HUDEP-2 (cell line): ENCODE results near the gene KRTAP5-6.
"Not testable (repeated sequence)": the region's sequence is repeated elsewhere in the genome, so short reads cannot be mapped to it uniquely, and the experiment has no call there.

Experiments
- DNase-seq, 76 experiments: peaks; one replicate each; lab custom pipeline; 2025; ENCODE audit not compliant: unreplicated experiment in 76 of 76; lab: John Stamatoyannopoulos, UW

KRTAP5-6 gene

DNA sequence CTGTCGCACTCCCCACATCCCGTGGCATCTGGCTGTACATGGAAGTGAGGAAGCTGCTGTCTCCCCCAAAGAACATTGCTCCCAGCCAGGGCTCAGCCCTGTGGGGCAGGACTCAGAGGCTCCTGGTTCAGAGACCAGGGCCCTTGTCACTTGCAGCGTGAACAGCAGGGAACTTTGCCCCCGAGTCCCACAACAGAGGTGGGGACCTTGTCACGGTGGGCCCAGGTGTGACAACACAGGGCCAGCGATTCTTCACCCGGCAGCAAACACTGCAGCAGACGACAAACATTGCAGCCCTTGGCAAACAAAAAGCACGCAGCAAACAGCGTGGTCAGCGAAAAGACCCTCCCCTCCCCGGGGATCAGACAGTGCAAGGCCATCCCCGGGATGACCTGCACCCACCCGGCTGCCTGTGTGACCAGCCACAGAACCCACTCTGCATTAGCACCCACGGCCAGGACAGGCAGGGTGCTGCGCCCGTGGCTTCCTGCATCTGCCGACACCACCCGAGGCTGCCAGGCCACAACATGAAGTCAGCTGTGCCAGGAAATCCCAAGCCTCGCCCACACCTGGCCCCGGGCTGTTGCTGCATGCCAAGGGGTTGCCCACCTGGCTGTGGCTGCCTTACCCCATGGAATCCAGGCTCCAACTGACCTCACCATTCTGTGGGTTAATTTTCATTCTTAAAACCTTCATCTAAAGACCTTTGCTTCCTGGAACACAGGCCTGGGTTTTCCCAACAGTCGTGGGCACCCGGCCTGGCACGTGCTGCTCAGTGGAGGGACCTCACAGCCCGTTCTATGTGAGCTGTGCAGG lies 35.3 kb upstream of the KRTAP5-6 start:
- not testable (repeated sequence) for DNase-seq

DNA sequence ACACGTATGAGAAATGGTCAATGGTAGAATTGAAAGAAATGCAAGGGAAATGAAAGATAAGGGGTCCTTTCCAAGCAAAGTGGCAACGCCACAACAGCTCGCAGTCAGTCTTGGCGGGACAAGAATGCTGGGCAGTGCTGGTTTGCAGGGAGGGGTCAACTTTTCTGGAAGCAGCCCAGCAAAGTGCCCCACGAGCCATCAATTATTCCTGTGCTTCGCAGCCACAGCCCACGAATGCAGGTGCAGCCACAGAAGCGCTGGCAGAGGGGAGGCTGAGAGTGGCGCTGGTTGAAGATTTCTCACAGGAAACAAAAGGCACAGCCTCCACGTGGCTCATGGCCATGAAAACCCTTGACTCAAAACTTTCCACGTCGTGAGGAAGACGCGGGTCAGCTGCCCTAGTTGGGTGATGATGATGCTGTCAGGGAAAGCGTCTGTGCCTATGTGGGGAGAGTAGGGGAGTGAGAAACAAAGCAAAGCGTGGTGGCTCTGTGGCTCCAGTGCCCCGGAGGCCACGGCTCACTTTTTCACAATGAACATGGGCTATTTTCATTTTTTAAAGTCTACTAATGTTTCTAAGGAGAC lies 34.2 kb upstream of the KRTAP5-6 start:
- DNase-seq = not testable (repeated sequence)

DNA sequence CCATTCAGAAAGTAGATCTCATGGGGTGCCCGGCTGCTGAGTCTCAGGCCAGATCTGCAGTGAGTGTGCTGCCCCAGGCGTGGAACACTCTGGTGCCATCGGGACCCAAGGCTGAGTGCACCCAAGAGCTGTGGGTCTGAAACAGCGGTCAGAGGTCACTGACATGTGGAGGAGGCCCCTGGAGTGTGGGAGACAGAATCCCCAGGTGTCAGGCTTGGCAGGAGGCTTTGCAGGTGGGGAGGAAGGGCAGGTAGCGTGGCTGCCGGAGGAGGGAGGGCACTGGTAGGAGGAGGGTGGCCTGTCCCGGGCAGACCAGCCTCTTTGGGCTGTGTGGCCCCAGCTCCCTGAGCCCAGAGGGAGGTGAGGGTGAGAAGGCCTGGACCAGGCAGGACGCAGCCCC lies 31.7 kb upstream of the KRTAP5-6 start:
- no peak for DNase-seq

DNA sequence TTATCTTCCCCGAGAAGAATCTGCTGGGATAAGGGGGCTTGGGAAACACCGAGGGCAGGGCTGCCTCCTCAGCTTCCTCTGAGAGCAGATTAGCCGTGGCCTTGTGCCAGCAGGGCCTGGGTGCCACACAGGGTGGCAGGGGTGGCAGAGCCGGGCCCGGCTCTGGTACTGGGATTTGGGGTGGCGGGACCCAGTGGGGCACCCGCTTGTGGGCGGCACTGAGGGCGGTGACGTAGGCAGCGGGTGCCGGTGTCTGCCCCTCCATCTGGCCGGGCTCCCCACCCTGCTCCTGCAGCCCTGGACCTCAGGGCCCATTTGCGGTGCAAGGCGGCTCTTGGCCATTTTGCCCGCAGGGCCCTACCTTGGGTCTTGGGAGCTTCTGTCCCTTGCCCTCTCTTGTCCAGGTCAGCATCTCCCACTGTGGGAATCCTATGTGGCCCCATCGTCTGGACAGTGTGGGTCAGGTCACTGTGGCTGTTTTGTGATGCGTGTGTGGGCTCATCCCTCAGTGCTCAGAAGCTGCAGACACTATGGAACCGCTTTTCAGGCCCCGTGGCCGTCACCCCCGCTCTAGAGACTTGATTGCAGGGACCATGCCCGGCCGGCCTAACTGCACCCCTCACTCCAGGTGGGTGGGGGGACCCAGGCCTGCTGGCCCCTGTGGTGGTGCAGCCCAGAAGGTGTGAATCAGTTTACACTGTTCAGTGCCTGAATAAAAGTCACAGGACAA lies 29.7 kb upstream of the KRTAP5-6 start:
- no peak for DNase-seq

DNA sequence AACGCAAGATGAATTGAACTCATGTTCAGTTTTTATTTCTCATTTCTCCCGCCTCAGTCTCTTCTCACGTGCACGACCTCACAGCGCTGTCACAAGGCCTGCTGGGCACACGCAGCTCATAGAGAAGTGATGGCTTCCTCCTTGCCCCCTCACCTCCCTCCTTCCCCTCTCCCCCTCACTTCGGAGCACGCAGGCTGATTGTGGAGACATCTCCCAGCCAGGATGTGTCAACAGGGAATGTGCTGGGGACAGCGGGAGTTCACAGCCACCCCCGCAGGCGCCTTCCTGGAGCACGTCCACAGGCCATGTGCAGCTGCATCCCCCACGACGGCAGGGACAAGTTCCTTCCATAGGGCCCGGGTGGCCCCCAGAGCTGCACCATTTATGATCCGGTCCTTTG lies 29.1 kb upstream of the KRTAP5-6 start:
- DNase-seq = no peak

DNA sequence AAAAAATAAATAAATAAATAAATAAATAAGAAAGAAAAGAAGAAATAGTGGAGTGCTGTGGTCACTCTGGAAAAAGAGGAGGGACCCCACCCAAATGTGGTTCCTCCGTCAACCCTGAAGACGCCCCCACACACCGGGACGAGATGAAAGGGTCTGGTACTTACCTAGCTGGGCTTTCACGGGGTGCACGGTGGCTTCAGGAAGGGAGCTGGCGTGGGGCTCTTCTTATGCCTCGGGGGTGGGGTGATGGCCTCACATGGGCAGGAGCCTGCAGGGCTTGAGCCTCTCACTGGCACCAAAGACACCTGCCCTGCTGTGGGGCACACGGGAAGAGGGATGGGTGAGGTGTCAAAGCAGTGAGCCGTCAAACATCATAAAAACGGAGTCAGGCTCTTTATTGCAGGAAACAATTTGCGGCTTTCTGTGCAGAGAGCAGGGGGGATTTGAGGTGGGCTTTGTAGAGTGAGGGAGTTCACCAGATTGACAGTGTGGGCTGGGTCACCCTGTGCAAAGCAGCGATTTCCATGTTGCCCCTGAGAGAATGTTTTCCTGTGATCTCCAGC lies 28.0 kb upstream of the KRTAP5-6 start:
- no peak for DNase-seq

DNA sequence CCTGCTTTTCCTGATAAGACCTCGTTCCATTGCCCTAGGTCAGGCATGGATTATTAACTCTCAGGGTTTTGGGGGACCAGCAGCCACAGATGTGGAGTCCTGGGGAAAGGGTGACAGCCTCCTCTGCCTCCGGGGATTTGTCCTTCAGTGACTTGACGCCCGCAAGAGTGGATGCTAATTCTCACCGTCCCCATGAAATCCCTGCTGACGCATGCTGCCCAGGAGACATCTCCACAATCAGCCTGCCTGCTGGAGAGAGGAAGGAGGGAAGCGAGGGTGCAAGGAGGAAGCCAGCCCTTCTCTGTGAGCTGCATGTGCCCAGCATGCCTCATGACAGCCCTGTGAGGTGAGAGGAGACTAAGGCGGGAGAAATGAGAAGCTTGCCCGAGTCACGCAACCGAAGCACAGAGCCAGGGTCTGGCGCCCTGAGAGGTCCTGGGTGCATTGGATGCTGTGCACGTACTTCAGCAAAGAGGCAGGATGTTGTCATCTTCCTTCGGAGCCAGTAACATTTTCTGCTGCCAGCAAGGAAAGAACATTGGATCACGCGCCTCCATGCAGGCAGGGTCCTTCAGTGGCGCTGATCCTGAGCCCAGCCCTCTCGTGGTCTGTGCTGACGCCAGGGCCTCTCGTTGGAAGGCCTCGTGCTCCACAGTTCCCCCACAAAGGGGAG lies 27.3 kb upstream of the KRTAP5-6 start:
- no peak for DNase-seq

DNA sequence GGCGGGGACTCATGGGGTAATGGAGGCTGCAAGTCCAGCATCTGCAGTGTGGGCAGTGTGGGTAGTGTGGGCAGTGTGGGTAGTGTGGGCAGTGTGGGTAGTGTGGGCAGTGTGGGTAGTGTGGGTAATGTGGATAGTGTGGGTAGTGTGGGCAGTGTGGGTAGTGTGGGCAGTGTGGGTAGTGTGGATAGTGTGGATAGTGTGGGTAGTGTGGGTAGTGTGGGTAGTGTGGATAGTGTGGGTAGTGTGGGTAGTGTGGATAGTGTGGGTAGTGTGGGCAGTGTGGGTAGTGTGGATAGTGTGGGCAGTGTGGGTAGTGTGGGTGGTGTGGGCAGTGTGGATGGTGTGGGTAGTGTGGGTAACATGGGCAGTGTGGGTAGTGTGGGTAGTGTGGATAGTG lies 26.5 kb upstream of the KRTAP5-6 start:
- DNase-seq = not testable (repeated sequence)

DNA sequence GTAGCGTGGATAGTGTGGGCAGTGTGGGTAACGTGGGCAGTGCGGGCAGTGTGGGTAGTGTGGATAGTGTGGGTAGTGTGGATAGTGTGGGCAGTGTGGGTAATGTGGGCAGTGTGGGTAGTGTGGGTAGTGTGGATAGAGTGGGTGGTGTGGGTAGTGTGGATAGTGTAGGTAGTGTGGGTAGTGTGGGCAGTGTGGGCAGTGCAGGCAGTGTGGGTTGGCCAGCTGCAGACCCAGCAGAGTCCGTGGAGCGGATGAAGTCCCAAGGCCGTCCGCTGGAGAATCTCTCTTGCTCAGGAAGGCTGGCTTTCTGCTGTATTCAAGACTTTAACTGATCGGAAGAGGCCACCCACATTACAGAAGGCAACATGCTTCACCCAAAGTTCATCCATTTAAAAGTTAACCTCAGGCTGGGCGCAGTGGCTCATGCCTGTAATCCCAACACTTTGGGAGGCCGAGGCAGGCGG lies 26.1 kb upstream of the KRTAP5-6 start:
- DNase-seq = no peak

DNA sequence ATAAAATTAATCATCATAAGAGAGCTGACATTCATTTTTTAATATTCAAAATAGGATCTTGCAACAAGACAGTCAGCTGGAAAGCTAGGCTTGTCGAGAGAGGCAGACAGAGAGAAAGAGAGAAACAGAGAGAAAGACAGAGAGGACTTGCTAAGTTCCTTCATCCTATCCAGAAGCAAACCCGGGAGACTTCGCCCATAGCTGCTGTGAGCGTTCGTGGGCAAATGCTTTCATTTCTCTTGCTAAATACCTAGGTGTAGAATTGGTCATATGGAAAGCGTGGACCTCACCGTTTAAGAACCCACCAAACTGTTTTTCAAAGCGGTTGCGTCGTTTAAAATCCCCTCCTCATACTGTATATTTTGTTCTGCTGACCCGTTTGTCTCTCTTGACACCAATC lies 25.3 kb upstream of the KRTAP5-6 start:
- no peak for DNase-seq

DNA sequence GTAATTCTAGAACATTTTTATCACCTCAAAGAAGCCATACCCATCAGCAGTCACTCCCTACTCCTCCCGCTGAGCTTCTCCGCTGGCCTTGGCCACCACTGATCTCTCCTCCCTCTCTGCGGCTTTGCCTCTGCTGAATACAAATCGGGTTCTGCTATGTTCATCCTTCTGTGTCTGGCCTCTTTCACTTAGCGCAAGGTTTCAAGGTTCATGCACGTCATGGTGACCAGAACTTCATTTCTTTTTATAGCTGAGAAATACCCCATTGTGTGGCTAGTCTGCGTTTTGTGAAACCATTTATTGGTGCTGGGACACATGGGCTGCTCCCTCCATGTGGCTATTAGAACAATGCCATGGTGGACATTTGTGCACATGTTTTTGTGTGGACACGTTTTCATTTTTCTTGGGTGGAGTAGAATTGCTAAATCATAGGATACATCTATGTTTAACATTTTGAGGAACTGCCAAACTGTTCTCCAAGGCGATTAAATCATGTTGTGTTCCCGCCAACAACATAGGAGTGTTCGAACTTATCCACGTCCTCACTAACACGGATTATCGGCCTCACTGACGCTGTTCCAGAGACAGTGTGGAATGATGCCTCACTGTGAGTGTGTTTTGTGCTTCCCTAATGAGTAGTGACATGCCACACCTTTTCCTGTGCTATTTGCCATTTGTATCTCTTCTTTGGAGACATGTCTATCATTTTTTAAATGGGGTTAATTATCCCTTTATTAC lies 24.2 kb upstream of the KRTAP5-6 start:
- no peak for DNase-seq

DNA sequence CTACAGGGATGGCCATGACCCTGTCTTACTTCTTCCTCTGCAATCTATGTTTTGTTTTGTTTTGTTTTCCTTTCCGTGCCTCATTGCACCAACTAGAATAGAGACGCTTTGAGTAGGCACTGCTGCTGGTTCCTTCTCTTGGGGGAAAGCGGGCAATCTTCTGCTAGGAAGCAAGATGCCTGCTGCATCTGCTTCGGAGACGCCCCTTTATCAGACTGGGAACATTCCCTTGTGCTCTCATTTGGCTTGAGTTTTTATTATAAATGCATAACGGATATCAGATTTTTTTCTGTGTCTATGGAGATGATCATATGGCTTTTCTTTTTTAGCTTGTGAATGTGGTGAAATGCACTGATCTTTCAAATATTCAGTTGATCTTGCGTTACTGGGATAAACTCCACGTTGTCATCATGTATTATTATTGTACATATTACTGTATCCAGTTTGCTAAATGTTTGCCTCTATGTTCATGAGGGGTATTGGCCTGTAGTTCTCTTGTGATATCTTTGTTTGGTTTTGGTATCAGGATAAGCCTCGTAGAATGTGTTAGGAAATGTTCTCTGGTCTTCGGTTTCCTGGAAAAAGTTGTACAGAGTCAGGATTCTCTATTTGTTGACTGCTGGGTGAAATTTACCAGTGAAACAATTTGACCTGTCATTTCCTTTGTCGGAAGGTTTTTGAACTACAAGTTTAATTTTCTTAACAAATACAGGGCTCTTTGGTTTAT lies 23.4 kb upstream of the KRTAP5-6 start:
- DNase-seq = no peak

DNA sequence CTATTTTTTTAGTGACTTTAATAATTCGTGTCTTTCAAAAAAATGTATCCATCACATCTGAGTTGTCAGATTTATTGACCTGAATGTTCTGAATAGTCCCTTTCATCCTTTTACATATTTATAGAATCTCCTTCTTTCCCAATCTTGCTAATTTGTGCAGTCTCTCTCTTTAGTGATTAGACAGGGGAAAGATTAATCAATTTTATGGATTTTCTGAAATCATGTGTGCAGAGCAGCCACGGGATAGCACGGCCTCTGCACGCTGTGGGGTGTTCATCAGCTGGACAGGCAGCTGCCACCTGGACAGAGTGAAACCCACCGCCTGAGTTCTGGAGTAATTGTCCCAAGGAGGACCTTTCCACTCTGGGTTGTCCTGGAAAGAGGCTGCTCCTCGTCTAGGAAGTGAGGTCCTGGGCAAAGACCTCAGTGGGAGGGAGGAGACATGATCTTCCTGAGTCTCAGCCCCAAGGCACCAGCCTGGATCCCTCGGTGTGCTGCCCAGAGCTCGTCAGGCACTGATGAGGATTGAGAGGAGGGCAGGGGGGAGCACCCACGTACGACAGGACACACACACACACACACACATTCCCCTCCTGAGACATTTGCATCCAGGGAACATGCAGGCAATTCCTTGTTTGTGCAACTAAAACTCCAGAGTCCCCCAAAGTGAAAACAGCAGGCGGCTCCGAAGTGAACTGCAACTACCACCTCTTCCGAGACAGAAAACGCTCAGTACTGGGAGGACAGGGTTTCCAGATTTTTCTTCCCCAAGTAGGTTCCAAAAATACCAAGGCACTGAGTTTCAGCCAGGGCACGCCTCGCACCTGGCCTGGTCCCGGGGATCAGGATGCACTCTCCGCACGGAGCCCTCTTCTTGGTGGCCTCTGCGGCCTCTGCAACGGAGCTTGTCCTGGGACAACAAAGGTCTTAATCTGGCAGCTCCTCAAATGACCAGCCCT lies 22.5 kb upstream of the KRTAP5-6 start:
- DNase-seq = no peak

DNA sequence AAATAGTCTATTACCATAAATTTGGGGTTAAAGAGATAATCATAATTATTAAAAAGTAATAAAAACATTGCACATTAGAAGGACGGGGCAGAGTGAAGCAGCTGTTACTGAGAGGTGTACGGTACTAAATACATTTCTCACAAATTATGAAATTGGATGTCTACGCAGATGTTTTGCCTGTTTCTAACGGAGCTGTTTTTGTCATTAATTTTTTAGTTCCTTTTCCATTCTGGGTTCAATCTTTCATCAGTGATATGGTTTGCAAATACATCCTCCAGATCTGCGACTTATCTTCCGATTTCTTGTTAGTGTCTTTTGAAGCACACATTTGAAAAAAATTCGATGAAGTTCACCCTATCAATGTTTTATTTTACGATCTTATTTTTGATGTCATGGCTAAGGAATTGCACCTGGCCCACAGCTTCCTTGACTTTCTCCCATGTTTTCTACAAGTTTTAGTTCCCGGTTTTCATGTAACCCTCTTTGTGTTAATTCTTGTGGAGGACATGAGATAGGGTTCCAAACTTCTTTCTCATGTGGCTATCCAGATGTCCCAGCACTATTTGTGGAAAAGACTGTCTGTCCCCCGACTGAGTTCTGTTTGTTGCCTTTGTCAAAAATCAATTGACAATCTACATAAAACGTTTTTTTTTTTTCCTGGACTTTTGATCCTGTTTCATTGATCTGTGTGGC lies 21.3 kb upstream of the KRTAP5-6 start:
- DNase-seq = no peak

DNA sequence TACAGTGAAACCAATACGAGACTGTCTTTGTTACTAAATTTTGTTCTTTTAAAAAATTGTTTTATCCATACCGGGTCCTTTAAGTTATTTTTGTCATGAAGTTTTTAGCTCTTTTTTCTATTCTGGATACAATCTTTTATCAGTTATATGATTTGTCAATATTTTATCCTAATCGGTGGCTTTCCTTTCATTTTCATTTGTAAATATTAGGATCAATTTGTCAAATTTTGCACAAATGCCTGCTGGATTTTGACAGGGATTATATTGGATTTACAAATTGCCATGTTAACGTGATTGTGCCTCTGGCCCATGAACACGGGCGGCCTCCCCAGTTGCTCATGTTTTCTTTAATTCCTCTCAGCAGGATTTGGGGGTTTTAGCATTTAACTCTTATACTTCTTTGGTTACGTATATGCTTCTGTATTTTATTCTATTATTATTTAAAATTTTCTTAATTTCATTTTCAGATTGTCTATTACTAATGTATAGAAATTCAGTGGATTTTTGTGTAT lies 20.7 kb upstream of the KRTAP5-6 start:
- no peak for DNase-seq

DNA sequence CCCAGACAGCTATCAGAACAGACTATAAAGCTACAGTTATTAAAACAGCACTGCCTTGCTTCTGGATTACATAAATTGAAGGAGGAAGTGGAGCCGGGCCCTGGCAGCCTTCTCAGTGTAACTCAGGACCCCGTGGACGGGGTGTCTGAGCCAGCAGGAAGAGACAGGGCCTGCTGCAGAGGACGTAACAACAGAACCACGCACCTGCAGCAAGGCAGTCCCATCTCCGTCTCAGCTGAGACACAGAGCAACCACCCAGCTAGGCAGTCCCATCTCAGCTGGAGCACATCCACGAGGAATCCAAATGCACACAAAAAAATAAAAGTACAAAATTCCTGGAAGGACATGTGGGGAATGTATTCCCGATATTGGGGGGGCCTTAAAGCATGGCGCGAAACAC lies 17.1 kb upstream of the KRTAP5-6 start:
- DNase-seq = no peak

DNA sequence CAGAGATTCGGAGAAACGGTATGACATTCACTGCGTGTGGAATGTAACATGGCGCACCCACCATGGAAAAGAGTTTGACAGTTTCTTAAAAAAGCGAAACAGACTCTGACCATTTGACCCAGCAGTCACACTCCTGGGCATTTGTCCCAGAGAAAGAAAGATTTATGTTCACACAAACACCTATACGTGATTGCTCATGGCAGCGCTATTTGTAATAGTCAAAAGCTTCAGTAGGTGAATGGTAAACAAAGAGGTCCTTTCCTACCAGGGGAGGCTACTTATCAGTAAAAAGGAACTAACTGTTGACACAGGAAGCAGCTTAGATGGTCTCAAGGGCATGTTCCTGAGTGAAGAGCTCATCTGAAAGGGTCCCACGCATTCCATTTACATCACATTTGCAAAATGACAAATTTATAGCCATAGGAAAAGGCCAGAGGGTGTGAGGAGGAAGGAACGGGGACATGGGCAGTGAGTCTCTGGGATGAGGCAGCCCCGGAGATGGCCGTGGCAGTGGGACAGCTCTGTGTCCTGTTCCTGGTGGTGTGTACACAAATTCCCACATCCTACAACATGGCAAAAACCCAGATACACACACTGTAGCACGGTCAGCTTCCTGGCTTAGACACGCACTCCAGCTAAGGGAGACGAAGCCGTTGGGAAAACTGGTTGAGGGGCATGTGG lies 14.6 kb upstream of the KRTAP5-6 start:
- DNase-seq = no peak
